Hematopoietic multipotent progenitor cell treated with erythropoietin and hydrocortisone succinate and interleukin-3 and kit ligand, for 6 days (in vitro differentiated cells): ENCODE measurements around the gene PVALEF.
A peak's percentile ranks its signal among the peaks of the same experiment; 100 is the strongest.

Source experiments
- DNase-seq: peaks from one replicate; pipeline ENCODE4 v3.0.0-alpha.2; 2015

Gene PVALEF

GRCh38 chr17:81163703-81164370 is 1.5 kb upstream of the PVALEF start:
- no peak for DNase-seq

GRCh38 chr17:81164371-81165245 is 699 bp upstream of the PVALEF start:
- no peak for DNase-seq

GRCh38 chr17:81166033-81166492 is 756 bp downstream of the PVALEF start, which contains the start of gene AATK:
Gene AATK, minus strand, starts transcription at chr17:81166221. Its CDS starts 229 bp downstream, at chr17:81165992.
- DNase-seq = no peak

GRCh38 chr17:81167194-81167524 is 1.9 kb downstream of the PVALEF start:
- no peak for DNase-seq

- no peak for DNase-seq
Observed at GRCh38 chr17:81167638-81168037, 2.3 kb downstream of the PVALEF start.

- DNase-seq = no peak
Observed at GRCh38 chr17:81169870-81170309, 4.6 kb downstream of the PVALEF start.

- DNase-seq = no peak
Observed at GRCh38 chr17:81170727-81171494, 5.6 kb downstream of the PVALEF start.

GRCh38 chr17:81171941-81172340 is 6.6 kb downstream of the PVALEF start:
- DNase-seq = no peak

- peak; percentile 33 for DNase-seq
Observed at GRCh38 chr17:81173052-81173761, 7.9 kb downstream of the PVALEF start.

GRCh38 chr17:81173762-81174155 is 8.5 kb downstream of the PVALEF start:
- DNase-seq = no peak

GRCh38 chr17:81176666-81177065 is 11.4 kb downstream of the PVALEF start:
- peak; percentile 16 for DNase-seq

GRCh38 chr17:81178136-81179091 is 13.1 kb downstream of the PVALEF start:
- no peak for DNase-seq

GRCh38 chr17:81179220-81179619 is 13.9 kb downstream of the PVALEF start:
- no peak for DNase-seq

- no peak for DNase-seq
Observed at GRCh38 chr17:81179861-81180260, 14.6 kb downstream of the PVALEF start.

GRCh38 chr17:81180836-81181810 is 15.8 kb downstream of the PVALEF start:
- no peak for DNase-seq

- DNase-seq = no peak
Observed at GRCh38 chr17:81181811-81182185, 16.5 kb downstream of the PVALEF start.

- DNase-seq = no peak
Observed at GRCh38 chr17:81182596-81182995, 17.3 kb downstream of the PVALEF start.

GRCh38 chr17:81183316-81183715 is 18.0 kb downstream of the PVALEF start:
- DNase-seq = no peak

- DNase-seq = no peak
Observed at GRCh38 chr17:81183807-81184206, 18.5 kb downstream of the PVALEF start.

- no peak for DNase-seq
Observed at GRCh38 chr17:81184555-81184954, 19.2 kb downstream of the PVALEF start.
